Caco-2 (cell line): Measurements from ENCODE around the gene HS3ST4. TPM values are rescaled to one million over a fixed set of nuclear protein-coding genes. Genes with fewer than 3 reads are reported as not detected.

ENCODE experiments used
- BruUV-seq: library from RNA; stranded (reverse); fragments of 400-500 nt; replicated peaks from 2 replicates; lab custom pipeline; 2021; lab: Mats Ljungman, UMichigan
- CTCF ChIA-PET: fragments of 300-600 bp; sonication (Branson Sonifier 250); formaldehyde crosslinking; loops from one replicate; lab custom pipeline; 2022; ENCODE audit warnings: antibody characterized with exemption; lab: Charles Lee
- POLR2A ChIA-PET: fragments of 300-600 bp; sonication (Branson Sonifier 250); formaldehyde crosslinking; loops from one replicate; lab custom pipeline; 2022; ENCODE audit warnings: antibody characterized with exemption; lab: Charles Lee
- DNase-seq, 2 experiments: peaks; one replicate each; pipeline versions ENCODE4 v3.0.0 to v3.0.0-alpha.2; 2020 to 2022
- H3K27me3 ChIP-seq: replicated peaks from 2 replicates; pipeline ENCODE4 v1.6.0; 2011; ENCODE audit warnings: low read length; ENCODE audit not compliant: control insufficient read depth, insufficient read depth
- H3K36me3 ChIP-seq: 2 replicates; pipeline ENCODE4 v1.5.1; 2011; ENCODE audit warnings: low read length; ENCODE audit not compliant: control insufficient read depth, insufficient read depth
- H3K4me1 ChIP-seq: fragments of 250-450 bp; sonication (Bioruptor Pico); 2 replicates; pipeline ENCODE4 v1.5.1; 2020; ENCODE audit warnings: mild to moderate bottlenecking
- H3K4me3 ChIP-seq: 2 replicates; pipeline ENCODE4 v1.5.1; 2011; ENCODE audit warnings: low read depth, mild to moderate bottlenecking, control low read depth, low read length
- H3K9me3 ChIP-seq: fragments of 250-450 bp; sonication (Bioruptor Pico); 2 replicates; pipeline ENCODE4 v1.5.1; 2020; ENCODE audit warnings: mild to moderate bottlenecking, moderate library complexity
- H3K27ac Mint-ChIP-seq: one replicate; pipeline ENCODE4 v1.8.0; 2022; ENCODE audit warnings: mixed read lengths; ENCODE audit not compliant: unreplicated experiment
- H3K27me3 Mint-ChIP-seq: one replicate; pipeline ENCODE4 v1.8.0; 2022; ENCODE audit warnings: mixed read lengths; ENCODE audit not compliant: insufficient read depth, unreplicated experiment
- H3K36me3 Mint-ChIP-seq: one replicate; pipeline ENCODE4 v1.8.0; 2022; ENCODE audit warnings: mild to moderate bottlenecking, mixed read lengths; ENCODE audit not compliant: insufficient read depth, unreplicated experiment
- H3K4me1 Mint-ChIP-seq: one replicate; pipeline ENCODE4 v1.8.0; 2022; ENCODE audit warnings: low read depth, mixed read lengths; ENCODE audit not compliant: unreplicated experiment
- H3K4me3 Mint-ChIP-seq: one replicate; pipeline ENCODE4 v1.8.0; 2022; ENCODE audit warnings: mild to moderate bottlenecking, moderate library complexity, mixed read lengths; ENCODE audit not compliant: unreplicated experiment
- H3K9me3 Mint-ChIP-seq: one replicate; pipeline ENCODE4 v1.8.0; 2022; ENCODE audit warnings: mixed read lengths; ENCODE audit not compliant: unreplicated experiment
- CTCF ChIP-seq, 2 experiments: fragments of 200-600 bp in 1 of 2; IDR thresholded peaks; 1 replicate in 1 of 2; 2 replicates in 1 of 2; pipeline versions ENCODE4 v1.5.1 to v1.8.0; 2011 to 2022; ENCODE audit warnings: antibody characterized with exemption in 1 of 2, control low read depth in 1 of 2, inconsistent platforms in 1 of 2, low read depth in 1 of 2, low read length in 1 of 2, mild to moderate bottlenecking in 1 of 2, moderate library complexity in 1 of 2; ENCODE audit not compliant: insufficient read depth in 1 of 2, severe bottlenecking in 1 of 2, unreplicated experiment in 1 of 2
- intact Hi-C: fragments of 100-400 bp; cut with micrococcal nuclease; formaldehyde crosslinking; loops from one replicate; pipeline ENCODE4 v1.10.0; 2022; ENCODE audit not compliant: unreplicated experiment
- total RNA-seq: library from RNA; stranded (reverse); gene quantifications from 2 replicates; pipeline ENCODE4 v1.2.3, GENCODE V29; 2022

Gene HS3ST4
- total RNA-seq, 1 experiment from 2014 or later, result 0.11 TPM

- Histone ChIP-seq H3K27me3 (no peaks in the 10 kb centered on the region), H3K36me3 (no peaks in the 10 kb centered on the region), H3K4me1 (no peaks in the 10 kb centered on the region), H3K4me3 (no peak overlapping the region), H3K9me3 (no peaks in the 10 kb centered on the region)
- no peaks in the 10 kb centered on the region for H3K36me3 Mint-ChIP-seq
- DNase-seq, result no peak
- H3K4me3 Mint-ChIP-seq, result no peak overlapping the region
- no peak overlapping the region for H3K27ac Mint-ChIP-seq
- no TSS peak for BruUV-seq
- peaks cover 9% of the 10 kb centered on the region for H3K9me3 Mint-ChIP-seq
- peaks cover 3% of the 10 kb centered on the region for H3K27me3 Mint-ChIP-seq
- no peak for TF ChIP-seq CTCF (IDR thresholded peaks at IDR 0.05; ENCODE audit: insufficient read depth in 1 of 2, low read depth in 1 of 2, low read length in 1 of 2, severe bottlenecking in 1 of 2, unreplicated experiment in 1 of 2)
- intact Hi-C loops, result no loop called here
- ChIA-PET POLR2A (no interaction called here), CTCF (no interaction called here)
- H3K4me1 Mint-ChIP-seq, result no peaks in the 10 kb centered on the region
Observed at GRCh38 chr16:25748092-25748654, 56.4 kb downstream of the HS3ST4 start.

GRCh38 chr16:25750488-25751216, 58.9 kb downstream of the HS3ST4 start:
- intact Hi-C loops, result no loop called here
- ChIA-PET CTCF (no interaction called here), POLR2A (no interaction called here)
- no peaks in the 10 kb centered on the region for H3K27me3 ChIP-seq
- no peaks in the 10 kb centered on the region for H3K4me1 ChIP-seq
- TF ChIP-seq CTCF (IDR thresholded peaks at IDR 0.05; ENCODE audit: insufficient read depth in 1 of 2, low read depth in 1 of 2, low read length in 1 of 2, severe bottlenecking in 1 of 2, unreplicated experiment in 1 of 2), result no peak
- H3K36me3 Mint-ChIP-seq, result no peaks in the 10 kb centered on the region
- H3K4me3 ChIP-seq, result no peak overlapping the region
- H3K4me3 Mint-ChIP-seq, result no peak overlapping the region
- H3K4me1 Mint-ChIP-seq, result no peaks in the 10 kb centered on the region
- no peak for DNase-seq
- H3K9me3 Mint-ChIP-seq, result peaks cover 9% of the 10 kb centered on the region
- H3K27ac Mint-ChIP-seq, result no peak overlapping the region
- no TSS peak for BruUV-seq
- no peaks in the 10 kb centered on the region for H3K36me3 ChIP-seq
- H3K9me3 ChIP-seq, result no peaks in the 10 kb centered on the region
- H3K27me3 Mint-ChIP-seq, result peaks cover 7% of the 10 kb centered on the region

GRCh38 chr16:25751230-25751835, 59.6 kb downstream of the HS3ST4 start:
- H3K9me3 ChIP-seq, result no peaks in the 10 kb centered on the region
- Mint-ChIP-seq H3K27ac (no peak overlapping the region), H3K27me3 (peaks cover 7% of the 10 kb centered on the region), H3K4me3 (no peak overlapping the region), H3K36me3 (no peaks in the 10 kb centered on the region), H3K9me3 (peaks cover 2% of the 10 kb centered on the region), H3K4me1 (no peaks in the 10 kb centered on the region)
- intact Hi-C loops, result no loop called here
- no peak overlapping the region for H3K4me3 ChIP-seq
- H3K36me3 ChIP-seq, result no peaks in the 10 kb centered on the region
- CTCF ChIA-PET, result no interaction called here
- H3K4me1 ChIP-seq, result no peaks in the 10 kb centered on the region
- TF ChIP-seq CTCF (IDR thresholded peaks at IDR 0.05; ENCODE audit: insufficient read depth in 1 of 2, low read depth in 1 of 2, low read length in 1 of 2, severe bottlenecking in 1 of 2, unreplicated experiment in 1 of 2), result no peak
- no peak for DNase-seq
- H3K27me3 ChIP-seq, result no peaks in the 10 kb centered on the region
- POLR2A ChIA-PET, result no interaction called here
- no TSS peak for BruUV-seq
